ENCODE data around the gene SHLD1.

SHLD1 gene

DNA sequence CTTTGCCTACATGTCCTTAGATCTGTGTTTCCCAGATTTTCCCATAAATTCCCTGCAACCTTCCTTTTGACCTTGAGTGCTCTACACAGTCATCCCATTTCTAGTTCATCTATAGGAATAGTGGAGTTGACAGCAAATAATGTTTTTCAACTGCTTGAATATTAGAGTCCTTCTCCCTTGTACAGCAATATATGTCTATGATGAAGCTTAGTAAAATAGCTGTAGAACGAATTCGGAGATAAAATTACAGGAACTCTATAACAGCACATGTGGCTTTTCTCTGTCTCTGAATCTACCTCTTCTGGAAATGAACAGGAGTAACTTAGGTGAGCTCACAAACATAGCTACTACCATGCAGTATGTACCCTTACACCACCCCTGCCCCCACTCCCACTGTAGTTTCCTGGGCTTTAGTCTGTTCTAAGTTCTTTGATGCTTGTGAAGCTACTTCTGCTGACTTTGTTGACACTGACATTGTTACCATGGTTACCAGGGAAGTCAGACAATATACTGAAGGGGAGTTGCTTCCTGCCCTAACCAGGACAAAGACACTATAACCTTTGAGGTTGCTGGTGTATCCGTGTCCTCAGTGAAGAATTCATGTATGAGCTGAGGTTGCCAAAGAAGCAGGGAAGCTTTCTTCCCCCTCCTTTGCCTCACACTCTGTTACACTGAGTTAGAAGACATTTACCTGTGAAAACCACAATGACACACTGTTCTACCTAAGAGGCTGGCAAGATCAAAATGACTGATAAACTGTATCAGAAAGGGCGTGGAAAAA, 35.8 kb upstream of the SHLD1 start:
- H3K4me3 ChIP-seq (ENCODE audit: low read depth in 1 of 2, low read length in 1 of 2): no peak overlapping the region
- H3K27me3 ChIP-seq: no peaks in the 10 kb centered on the region
- no peaks in the 10 kb centered on the region for H3K9me3 ChIP-seq
- H3K36me3 ChIP-seq: no peaks in the 10 kb centered on the region
- H3K4me1 ChIP-seq (ENCODE audit: control insufficient read depth in 1 of 2, insufficient read depth in 1 of 2, low read depth in 1 of 2, low read length in 1 of 2): peaks cover 0 to 4% of the 10 kb centered on the region in 2 experiments
- TF ChIP-seq, protein P1, sequence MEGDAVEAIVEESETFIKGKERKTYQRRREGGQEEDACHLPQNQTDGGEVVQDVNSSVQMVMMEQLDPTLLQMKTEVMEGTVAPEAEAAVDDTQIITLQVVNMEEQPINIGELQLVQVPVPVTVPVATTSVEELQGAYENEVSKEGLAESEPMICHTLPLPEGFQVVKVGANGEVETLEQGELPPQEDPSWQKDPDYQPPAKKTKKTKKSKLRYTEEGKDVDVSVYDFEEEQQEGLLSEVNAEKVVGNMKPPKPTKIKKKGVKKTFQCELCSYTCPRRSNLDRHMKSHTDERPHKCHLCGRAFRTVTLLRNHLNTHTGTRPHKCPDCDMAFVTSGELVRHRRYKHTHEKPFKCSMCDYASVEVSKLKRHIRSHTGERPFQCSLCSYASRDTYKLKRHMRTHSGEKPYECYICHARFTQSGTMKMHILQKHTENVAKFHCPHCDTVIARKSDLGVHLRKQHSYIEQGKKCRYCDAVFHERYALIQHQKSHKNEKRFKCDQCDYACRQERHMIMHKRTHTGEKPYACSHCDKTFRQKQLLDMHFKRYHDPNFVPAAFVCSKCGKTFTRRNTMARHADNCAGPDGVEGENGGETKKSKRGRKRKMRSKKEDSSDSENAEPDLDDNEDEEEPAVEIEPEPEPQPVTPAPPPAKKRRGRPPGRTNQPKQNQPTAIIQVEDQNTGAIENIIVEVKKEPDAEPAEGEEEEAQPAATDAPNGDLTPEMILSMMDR (IDR thresholded peaks at IDR 0.05): no peak
- H3K27ac ChIP-seq: no peak overlapping the region

DNA sequence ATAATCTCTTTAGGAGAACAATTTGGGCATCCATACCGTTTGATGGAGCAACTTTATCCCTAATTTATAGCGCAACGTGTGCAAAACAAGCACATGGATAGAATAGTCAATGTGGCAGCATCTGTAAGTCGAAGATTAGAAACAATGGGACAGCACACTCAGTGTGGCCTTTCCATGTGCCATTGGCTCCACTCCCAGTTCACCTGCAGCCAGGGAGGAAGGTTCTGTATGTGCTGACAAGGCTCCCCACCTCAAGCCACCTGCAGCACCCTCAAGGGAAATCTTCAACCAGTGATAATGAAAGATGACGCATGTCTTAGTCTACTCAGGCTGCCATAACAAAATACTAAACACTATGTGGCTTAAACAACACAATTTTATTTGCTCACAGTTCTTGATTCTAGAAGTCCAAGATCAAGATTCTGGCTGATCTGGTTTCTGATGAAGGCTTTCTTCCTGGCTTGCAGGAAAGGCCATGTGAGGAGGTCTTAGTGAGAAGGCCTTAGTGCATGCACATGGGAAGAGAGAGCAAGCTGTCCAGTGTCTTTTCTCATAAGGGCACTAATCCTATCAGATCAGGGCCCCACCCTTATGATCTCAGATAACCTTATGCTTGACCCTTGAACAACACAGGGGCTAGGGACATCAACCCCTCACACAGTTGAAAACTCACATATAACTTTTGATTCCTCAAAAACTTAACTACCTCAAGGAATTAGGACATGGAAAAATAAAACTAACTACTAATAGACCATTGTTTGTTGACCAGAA, 34.9 kb upstream of the SHLD1 start:
- no peak overlapping the region for H3K4me3 ChIP-seq (ENCODE audit: low read depth in 1 of 2, low read length in 1 of 2)
- TF ChIP-seq, protein P1 (IDR thresholded peaks at IDR 0.05): no peak
- no peak overlapping the region for H3K27ac ChIP-seq
- H3K36me3 ChIP-seq: no peaks in the 10 kb centered on the region
- no peaks in the 10 kb centered on the region for H3K9me3 ChIP-seq
- peaks cover 0 to 4% of the 10 kb centered on the region in 2 experiments for H3K4me1 ChIP-seq (ENCODE audit: control insufficient read depth in 1 of 2, insufficient read depth in 1 of 2, low read depth in 1 of 2, low read length in 1 of 2)
- no peaks in the 10 kb centered on the region for H3K27me3 ChIP-seq

DNA sequence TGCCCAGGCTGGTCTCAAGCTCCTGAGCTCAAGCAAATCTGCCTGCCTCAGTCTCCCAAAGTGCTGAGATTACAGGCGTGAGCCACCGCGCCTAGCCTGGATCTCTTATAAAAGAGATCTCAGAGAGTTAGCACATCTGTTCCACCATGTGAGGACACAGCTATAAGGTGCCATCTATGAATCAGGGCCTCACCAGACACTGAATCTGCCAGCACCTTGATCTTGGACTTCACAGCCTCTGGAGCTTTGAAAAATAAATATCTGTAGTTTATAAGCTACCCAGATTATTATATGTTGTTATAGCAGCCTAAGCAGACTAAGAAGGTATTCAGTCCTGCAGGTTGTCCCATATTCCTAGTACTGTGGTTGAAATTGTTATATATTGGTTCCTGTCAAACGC, 33.2 kb upstream of the SHLD1 start:
- H3K27ac ChIP-seq: no peak overlapping the region
- H3K4me1 ChIP-seq (ENCODE audit: control insufficient read depth in 1 of 2, insufficient read depth in 1 of 2, low read depth in 1 of 2, low read length in 1 of 2): peaks cover 0 to 4% of the 10 kb centered on the region in 2 experiments
- no peaks in the 10 kb centered on the region for H3K9me3 ChIP-seq
- no peaks in the 10 kb centered on the region for H3K36me3 ChIP-seq
- no peak overlapping the region for H3K4me3 ChIP-seq (ENCODE audit: low read depth in 1 of 2, low read length in 1 of 2)
- TF ChIP-seq, protein P1 (IDR thresholded peaks at IDR 0.05): no peak
- no peaks in the 10 kb centered on the region for H3K27me3 ChIP-seq

DNA sequence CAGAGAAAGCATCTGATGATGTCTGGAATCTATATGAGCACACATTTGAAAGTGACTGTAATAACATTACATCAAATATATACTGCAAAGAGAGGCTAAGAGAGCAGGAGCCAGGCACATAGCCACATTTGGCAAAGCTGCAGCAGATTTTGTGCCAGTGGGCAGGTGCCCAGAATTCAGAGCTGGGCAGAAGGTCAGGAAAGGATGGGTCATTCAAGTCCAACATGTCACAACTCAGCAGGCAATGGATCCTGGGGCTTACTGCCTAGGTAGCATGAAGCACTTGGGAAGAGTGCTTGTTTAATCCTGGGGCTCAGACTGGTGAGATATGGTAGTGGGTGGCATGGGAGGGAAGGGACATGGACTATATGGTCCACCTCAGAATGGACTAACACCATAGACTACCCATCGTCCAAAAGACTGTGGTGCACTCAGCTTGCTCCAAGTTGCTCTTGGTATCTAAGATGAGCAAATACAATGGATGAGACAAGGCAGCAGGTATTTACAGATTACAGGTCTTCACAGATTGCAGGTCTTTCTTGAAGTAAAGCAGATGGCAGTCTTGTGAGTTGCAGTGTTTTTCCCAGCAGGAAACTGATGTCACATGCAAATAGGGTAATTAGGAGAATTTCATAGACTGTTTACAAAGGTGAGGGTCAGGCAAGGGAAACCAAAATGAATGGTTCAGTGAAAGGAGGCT, 31.2 kb upstream of the SHLD1 start:
- no peaks in the 10 kb centered on the region for H3K36me3 ChIP-seq
- peaks cover 19 to 20% of the 10 kb centered on the region in 2 experiments for H3K4me1 ChIP-seq (ENCODE audit: control insufficient read depth in 1 of 2, insufficient read depth in 1 of 2, low read depth in 1 of 2, low read length in 1 of 2)
- TF ChIP-seq, protein P1 (IDR thresholded peaks at IDR 0.05): no peak
- H3K27me3 ChIP-seq: no peaks in the 10 kb centered on the region
- no peak overlapping the region for H3K4me3 ChIP-seq (ENCODE audit: low read depth in 1 of 2, low read length in 1 of 2)
- no peaks in the 10 kb centered on the region for H3K9me3 ChIP-seq
- H3K27ac ChIP-seq: no peak overlapping the region

DNA sequence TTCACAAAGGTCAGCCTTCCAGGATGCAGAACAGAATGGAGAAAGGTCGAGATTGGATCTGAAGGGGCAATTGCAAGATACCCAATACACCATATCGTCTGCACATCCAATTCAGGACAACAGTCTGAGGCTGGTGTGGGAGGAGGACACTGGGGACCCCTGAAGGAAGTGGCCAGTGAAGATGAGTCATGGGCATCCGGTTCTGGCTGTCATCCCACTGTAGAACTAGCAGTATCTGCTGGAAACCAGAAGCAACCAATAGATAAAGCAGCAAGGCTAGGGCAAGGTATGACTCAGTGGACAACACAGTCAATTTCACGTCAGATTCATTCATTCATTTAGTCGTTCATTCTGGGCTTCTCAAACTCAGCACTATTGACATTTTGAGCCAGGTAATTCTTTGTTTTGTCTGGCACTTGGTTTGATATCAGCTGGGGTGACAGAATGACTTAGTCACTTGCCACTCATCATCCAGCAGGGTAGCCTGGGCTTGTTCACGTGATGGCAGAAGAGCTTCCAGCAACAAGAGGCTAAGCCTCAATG, 30.3 kb upstream of the SHLD1 start:
- no peaks in the 10 kb centered on the region for H3K27me3 ChIP-seq
- H3K9me3 ChIP-seq: no peaks in the 10 kb centered on the region
- no peak overlapping the region for H3K4me3 ChIP-seq (ENCODE audit: low read depth in 1 of 2, low read length in 1 of 2)
- H3K27ac ChIP-seq: no peak overlapping the region
- H3K4me1 ChIP-seq (ENCODE audit: control insufficient read depth in 1 of 2, insufficient read depth in 1 of 2, low read depth in 1 of 2, low read length in 1 of 2): peaks cover 25 to 28% of the 10 kb centered on the region in 2 experiments
- H3K36me3 ChIP-seq: no peaks in the 10 kb centered on the region
- TF ChIP-seq, protein P1 (IDR thresholded peaks at IDR 0.05): no peak
